MM.1S (cell line): ENCODE results near the gene MRPS15.
"Not testable (repeated sequence)": the region's sequence is repeated elsewhere in the genome, so short reads cannot be mapped to it uniquely, and the experiment has no call there.

Source experiments
- DNase-seq: peaks from one replicate; pipeline ENCODE4 v3.0.0-alpha.2; 2015
- H2AFZ ChIP-seq: fragments of 300-600 bp; sonication (generic); 2 replicates; pipeline ENCODE4 v1.6.0; 2016; ENCODE audit warnings: antibody characterized with exemption, low read length
- H3F3A ChIP-seq: fragments of 300-600 bp; sonication (generic); 2 replicates; pipeline ENCODE4 v1.6.1; 2016; ENCODE audit warnings: mild to moderate bottlenecking, antibody characterized with exemption, low read length, moderate library complexity, mixed read lengths; ENCODE audit not compliant: insufficient read depth
- H3K27ac ChIP-seq: fragments of 300-600 bp; sonication (generic); 2 replicates; pipeline ENCODE4 v1.5.1; 2016; ENCODE audit warnings: mild to moderate bottlenecking, low read length
- H3K27me3 ChIP-seq: fragments of 300-600 bp; sonication (generic); replicated peaks from 2 replicates; pipeline ENCODE4 v1.6.0; 2016; ENCODE audit warnings: low read length; ENCODE audit not compliant: insufficient read depth
- H3K36me3 ChIP-seq: fragments of 300-600 bp; sonication (generic); replicated peaks from 2 replicates; pipeline ENCODE4 v1.6.1; 2016; ENCODE audit warnings: mild to moderate bottlenecking, low read length, mixed read lengths; ENCODE audit not compliant: insufficient read depth
- H3K4me1 ChIP-seq: fragments of 300-600 bp; sonication (generic); 2 replicates; pipeline ENCODE4 v1.6.1; 2016; ENCODE audit warnings: low read length, mixed read lengths
- H3K4me2 ChIP-seq: fragments of 300-600 bp; sonication (generic); 2 replicates; pipeline ENCODE4 v1.6.0; 2016; ENCODE audit warnings: low read depth, low read length
- H3K4me3 ChIP-seq: fragments of 300-600 bp; sonication (generic); 2 replicates; pipeline ENCODE4 v1.5.1; 2016; ENCODE audit warnings: low read length, mixed read lengths
- H3K79me2 ChIP-seq: fragments of 300-600 bp; sonication (generic); 2 replicates; pipeline ENCODE4 v1.6.1; 2016; ENCODE audit warnings: mixed run types, low read length, mixed read lengths
- H3K9ac ChIP-seq: fragments of 300-600 bp; sonication (generic); 2 replicates; pipeline ENCODE4 v1.6.1; 2016; ENCODE audit warnings: low read length, mixed read lengths
- H3K9me2 ChIP-seq: fragments of 300-600 bp; sonication (generic); replicated peaks from 2 replicates; pipeline ENCODE4 v1.6.1; 2016; ENCODE audit warnings: mild to moderate bottlenecking, low read length, mixed read lengths; ENCODE audit not compliant: insufficient read depth
- H3K9me3 ChIP-seq: fragments of 300-600 bp; sonication (generic); replicated peaks from 2 replicates; pipeline ENCODE4 v1.6.1; 2016; ENCODE audit warnings: mild to moderate bottlenecking, low read length, mixed read lengths; ENCODE audit not compliant: insufficient read depth
- H4K20me1 ChIP-seq: fragments of 300-600 bp; sonication (generic); 2 replicates; pipeline ENCODE4 v1.6.1; 2016; ENCODE audit warnings: mild to moderate bottlenecking, low read length, moderate library complexity, mixed read lengths; ENCODE audit not compliant: insufficient read depth
- EZH2 ChIP-seq: fragments of 300-600 bp; sonication (generic); optimal IDR thresholded peaks from 2 replicates; pipeline ENCODE3; 2017; ENCODE audit warnings: low read depth, mild to moderate bottlenecking, antibody characterized with exemption, low read length, mixed read lengths
- EZH2phosphoT487 ChIP-seq: fragments of 300-600 bp; sonication (generic); IDR thresholded peaks from 2 replicates; pipeline ENCODE4 v1.6.1; 2018; ENCODE audit warnings: antibody characterized with exemption, low read length
- TF ChIP-seq, protein P1 (sequence below): fragments of 300-600 bp; sonication (generic); IDR thresholded peaks from 2 replicates; pipeline ENCODE4 v1.5.1; 2016; ENCODE audit warnings: antibody characterized with exemption, low read length, mixed read lengths

Gene MRPS15

DNA sequence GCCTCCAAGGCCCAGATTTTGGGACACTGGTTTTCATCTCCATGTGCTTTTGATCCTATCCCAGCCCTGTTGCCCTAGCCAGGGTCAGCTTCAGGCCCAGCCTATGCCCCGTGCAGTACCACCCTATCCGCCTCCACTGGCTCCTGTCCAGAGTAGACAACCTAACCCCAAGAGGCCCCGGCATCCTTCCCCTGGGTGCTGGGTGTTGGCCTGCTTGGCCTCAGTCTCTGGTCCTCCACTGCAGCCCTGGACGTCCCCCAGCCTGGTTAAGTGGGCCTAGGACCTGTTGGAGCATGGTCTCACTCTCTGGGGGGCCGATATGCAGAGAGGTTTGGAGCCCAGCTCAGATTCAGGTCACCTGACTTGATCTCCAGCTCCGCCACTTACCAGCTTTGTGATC, 16.9 kb upstream of the MRPS15 start:
- H3K27ac ChIP-seq = no peak overlapping the region
- no peaks in the 10 kb centered on the region; the same call in 1 of the 2 replicates for H3K27me3 ChIP-seq
- H3F3A ChIP-seq = no peaks in the 10 kb centered on the region
- H4K20me1 ChIP-seq = no peaks in the 10 kb centered on the region
- no peaks in the 10 kb centered on the region for H3K9me2 ChIP-seq
- no peak overlapping the region for H3K4me3 ChIP-seq
- no peaks in the 10 kb centered on the region for H3K36me3 ChIP-seq
- H3K9ac ChIP-seq = no peak overlapping the region
- no peaks in the 10 kb centered on the region for H3K9me3 ChIP-seq
- TF ChIP-seq EZH2 (no peak), EZH2phosphoT487 (no peak)
- TF ChIP-seq, protein P1, sequence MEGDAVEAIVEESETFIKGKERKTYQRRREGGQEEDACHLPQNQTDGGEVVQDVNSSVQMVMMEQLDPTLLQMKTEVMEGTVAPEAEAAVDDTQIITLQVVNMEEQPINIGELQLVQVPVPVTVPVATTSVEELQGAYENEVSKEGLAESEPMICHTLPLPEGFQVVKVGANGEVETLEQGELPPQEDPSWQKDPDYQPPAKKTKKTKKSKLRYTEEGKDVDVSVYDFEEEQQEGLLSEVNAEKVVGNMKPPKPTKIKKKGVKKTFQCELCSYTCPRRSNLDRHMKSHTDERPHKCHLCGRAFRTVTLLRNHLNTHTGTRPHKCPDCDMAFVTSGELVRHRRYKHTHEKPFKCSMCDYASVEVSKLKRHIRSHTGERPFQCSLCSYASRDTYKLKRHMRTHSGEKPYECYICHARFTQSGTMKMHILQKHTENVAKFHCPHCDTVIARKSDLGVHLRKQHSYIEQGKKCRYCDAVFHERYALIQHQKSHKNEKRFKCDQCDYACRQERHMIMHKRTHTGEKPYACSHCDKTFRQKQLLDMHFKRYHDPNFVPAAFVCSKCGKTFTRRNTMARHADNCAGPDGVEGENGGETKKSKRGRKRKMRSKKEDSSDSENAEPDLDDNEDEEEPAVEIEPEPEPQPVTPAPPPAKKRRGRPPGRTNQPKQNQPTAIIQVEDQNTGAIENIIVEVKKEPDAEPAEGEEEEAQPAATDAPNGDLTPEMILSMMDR = no peak
- H3K4me2 ChIP-seq = no peak overlapping the region
- no peaks in the 10 kb centered on the region for H3K4me1 ChIP-seq
- H2AFZ ChIP-seq = no peak overlapping the region
- DNase-seq = no peak
- no peaks in the 10 kb centered on the region for H3K79me2 ChIP-seq

DNA sequence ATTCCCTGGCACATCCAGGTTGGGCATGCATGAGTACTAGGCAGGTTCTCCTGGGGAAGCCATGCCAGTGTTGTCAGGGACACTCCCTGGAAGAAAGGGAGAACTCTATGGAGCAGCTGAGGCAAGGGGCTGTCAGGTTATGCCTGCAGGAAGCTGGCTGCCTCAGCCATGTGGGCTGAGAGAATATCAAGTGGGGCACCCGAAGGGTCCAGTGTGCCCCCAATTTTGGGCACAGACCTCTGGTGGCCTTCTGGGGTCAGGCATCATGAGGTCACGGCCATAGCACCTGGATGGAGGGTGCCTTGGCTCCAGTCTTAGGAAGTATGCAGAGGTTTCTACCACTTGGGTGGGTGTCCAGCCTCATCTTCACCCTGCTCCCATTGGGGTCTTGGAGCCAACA, 16.0 kb upstream of the MRPS15 start:
- TF ChIP-seq, protein P1 = no peak
- TF ChIP-seq EZH2phosphoT487 = no peak
- no peak for TF ChIP-seq EZH2
- Histone ChIP-seq H3K9me2 (no peaks in the 10 kb centered on the region), H4K20me1 (no peaks in the 10 kb centered on the region), H3F3A (no peaks in the 10 kb centered on the region), H3K79me2 (no peaks in the 10 kb centered on the region), H3K27ac (no peak overlapping the region), H3K4me1 (no peaks in the 10 kb centered on the region), H2AFZ (no peak overlapping the region), H3K27me3 (no peaks in the 10 kb centered on the region; the same call in 1 of the 2 replicates), H3K9me3 (no peaks in the 10 kb centered on the region), H3K9ac (no peak overlapping the region), H3K4me2 (no peak overlapping the region), H3K36me3 (no peaks in the 10 kb centered on the region), H3K4me3 (no peak overlapping the region)
- no peak for DNase-seq

DNA sequence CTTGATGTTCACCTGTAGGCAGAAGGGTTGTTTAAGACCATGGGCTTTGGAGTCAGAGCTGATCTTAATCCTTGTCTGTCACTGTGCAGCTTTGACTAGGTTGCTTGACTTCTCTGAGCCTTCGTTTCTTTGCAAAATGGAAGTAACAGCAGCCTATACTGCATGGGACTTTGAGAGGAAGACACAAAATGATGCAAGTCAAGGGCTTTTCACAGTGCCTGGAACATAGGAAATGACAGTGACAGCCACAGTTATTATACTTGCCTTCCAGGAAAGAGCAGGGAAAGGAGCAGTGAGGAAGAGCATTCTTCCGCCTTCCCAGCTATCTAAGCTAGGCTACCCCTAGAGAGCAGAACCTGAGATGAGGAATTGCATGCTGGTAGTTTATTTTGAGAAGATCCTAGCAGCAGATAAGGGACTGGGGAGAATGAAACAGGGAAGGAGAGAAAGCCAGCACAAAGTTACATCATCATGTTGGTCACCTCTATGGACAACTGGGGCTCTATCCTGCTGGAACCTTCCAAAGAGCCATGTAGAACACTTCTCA, 15.4 kb upstream of the MRPS15 start:
- peaks cover 2% of the 10 kb centered on the region; the same call in 1 of the 2 replicates for H3F3A ChIP-seq
- no peaks in the 10 kb centered on the region for H3K9me2 ChIP-seq
- no peaks in the 10 kb centered on the region; the same call in 1 of the 2 replicates for H3K27me3 ChIP-seq
- H3K4me3 ChIP-seq = no peak overlapping the region
- H4K20me1 ChIP-seq = no peaks in the 10 kb centered on the region
- peaks cover 3% of the 10 kb centered on the region for H3K4me1 ChIP-seq
- no peak for DNase-seq
- H3K27ac ChIP-seq = no peak overlapping the region
- TF ChIP-seq EZH2 (no peak), EZH2phosphoT487 (no peak)
- TF ChIP-seq, protein P1 = no peak
- no peaks in the 10 kb centered on the region for H3K36me3 ChIP-seq
- no peak overlapping the region for H2AFZ ChIP-seq
- no peak overlapping the region for H3K9ac ChIP-seq
- H3K4me2 ChIP-seq = no peak overlapping the region
- no peaks in the 10 kb centered on the region for H3K9me3 ChIP-seq
- no peaks in the 10 kb centered on the region for H3K79me2 ChIP-seq

DNA sequence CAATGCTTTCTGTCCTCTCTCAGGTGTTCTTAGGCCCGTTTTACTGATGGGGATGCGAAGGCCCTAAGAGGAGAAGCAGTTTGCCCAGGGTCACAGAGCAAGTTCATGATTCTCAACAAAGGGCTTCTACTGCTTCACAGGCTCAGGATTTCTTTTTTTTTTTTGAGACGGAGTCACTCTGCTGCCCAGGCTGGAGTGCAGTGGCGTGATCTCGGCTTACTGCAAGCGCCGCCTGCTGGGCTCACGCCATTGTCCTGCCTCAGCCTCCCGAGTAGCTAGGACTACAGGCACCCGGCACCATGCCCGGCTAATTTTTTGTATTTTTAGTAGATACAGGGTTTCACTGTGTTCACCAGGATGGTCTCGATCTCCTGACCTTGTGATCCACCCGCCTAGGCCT, 13.4 kb upstream of the MRPS15 start:
- not testable (repeated sequence) for H3K4me3 ChIP-seq, H3K9ac ChIP-seq, H3K36me3 ChIP-seq, H3K27ac ChIP-seq, H3K9me2 ChIP-seq, H4K20me1 ChIP-seq, H3K9me3 ChIP-seq, H3F3A ChIP-seq, DNase-seq, H3K79me2 ChIP-seq, H3K4me2 ChIP-seq, H3K27me3 ChIP-seq, H2AFZ ChIP-seq
- peaks cover 13% of the 10 kb centered on the region for H3K4me1 ChIP-seq
